IPS-18c (cell line): ENCODE data around the gene SPOCK1.
"Not testable (repeated sequence)": the region's sequence is repeated elsewhere in the genome, so short reads cannot be mapped to it uniquely, and the experiment has no call there.

Experiments
- H3K4me3 ChIP-seq: 2 replicates; pipeline ENCODE4 v1.7.0; 2013; ENCODE audit warnings: low read depth, mild to moderate bottlenecking, low read length, moderate library complexity; ENCODE audit not compliant: insufficient read depth
- H3K9me3 ChIP-seq: one replicate; pipeline ENCODE4 v1.6.1; 2013; ENCODE audit warnings: mild to moderate bottlenecking, low read length, moderate library complexity; ENCODE audit not compliant: control insufficient read depth, insufficient read depth

The SPOCK1 gene

GRCh38 chr5:137498736-137499505 is at the start of gene SPOCK1:
Gene SPOCK1, minus strand, starts transcription at chr5:137499326.
- Histone ChIP-seq H3K4me3 (peak within 1 kb of the TSS; percentile 68), H3K9me3 (no peaks in the 10 kb centered on the region)

GRCh38 chr5:137545956-137546355 is 46.8 kb upstream of the SPOCK1 start:
- Histone ChIP-seq H3K4me3 (no peak overlapping the region), H3K9me3 (no peaks in the 10 kb centered on the region)

GRCh38 chr5:137535449-137535848 is 36.3 kb upstream of the SPOCK1 start:
- not testable (repeated sequence) for H3K4me3 ChIP-seq, H3K9me3 ChIP-seq

- H3K9me3 ChIP-seq, result peaks cover 2% of the 10 kb centered on the region
- no peak overlapping the region for H3K4me3 ChIP-seq
These were observed 34.8 kb upstream of the SPOCK1 start for GRCh38 chr5:137533963-137534362.

GRCh38 chr5:137531266-137531665 is 32.1 kb upstream of the SPOCK1 start:
- peaks cover 2% of the 10 kb centered on the region for H3K9me3 ChIP-seq
- no peak overlapping the region for H3K4me3 ChIP-seq

GRCh38 chr5:137521246-137521645 is 22.1 kb upstream of the SPOCK1 start:
- no peaks in the 10 kb centered on the region for H3K9me3 ChIP-seq
- no peak overlapping the region for H3K4me3 ChIP-seq

GRCh38 chr5:137516961-137517360 is 17.8 kb upstream of the SPOCK1 start:
- H3K9me3 ChIP-seq, result no peaks in the 10 kb centered on the region
- no peak overlapping the region for H3K4me3 ChIP-seq

GRCh38 chr5:137516251-137516797 is 17.2 kb upstream of the SPOCK1 start:
- H3K9me3 ChIP-seq, result no peaks in the 10 kb centered on the region
- no peak overlapping the region for H3K4me3 ChIP-seq

- no peaks in the 10 kb centered on the region for H3K9me3 ChIP-seq
- H3K4me3 ChIP-seq, result no peak overlapping the region
These were observed 16.1 kb upstream of the SPOCK1 start for GRCh38 chr5:137515238-137515637.

GRCh38 chr5:137510671-137511070 is 11.5 kb upstream of the SPOCK1 start:
- no peak overlapping the region for H3K4me3 ChIP-seq

GRCh38 chr5:137507150-137507549 is 8.0 kb upstream of the SPOCK1 start:
- Histone ChIP-seq H3K9me3 (no peaks in the 10 kb centered on the region), H3K4me3 (no peak overlapping the region)

More at GRCh38 chr5:137510671-137511070, 11.5 kb upstream of the SPOCK1 start:
- no peaks in the 10 kb centered on the region for H3K9me3 ChIP-seq

- no peak overlapping the region for H3K4me3 ChIP-seq
- H3K9me3 ChIP-seq, result no peaks in the 10 kb centered on the region
These were observed 7.2 kb upstream of the SPOCK1 start for GRCh38 chr5:137506296-137506695.

- Histone ChIP-seq H3K9me3 (no peaks in the 10 kb centered on the region), H3K4me3 (no peak overlapping the region)
These were observed 5.8 kb upstream of the SPOCK1 start for GRCh38 chr5:137504916-137505315.

- Histone ChIP-seq H3K4me3 (no peak overlapping the region), H3K9me3 (no peaks in the 10 kb centered on the region)
These were observed 4.3 kb upstream of the SPOCK1 start for GRCh38 chr5:137503456-137503855.

- no peaks in the 10 kb centered on the region for H3K9me3 ChIP-seq
These were observed 3.5 kb upstream of the SPOCK1 start for GRCh38 chr5:137502632-137503031.

GRCh38 chr5:137501846-137502406 is 2.8 kb upstream of the SPOCK1 start:
- Histone ChIP-seq H3K9me3 (no peaks in the 10 kb centered on the region), H3K4me3 (no peak overlapping the region)

More at GRCh38 chr5:137502632-137503031, 3.5 kb upstream of the SPOCK1 start:
- no peak overlapping the region for H3K4me3 ChIP-seq

GRCh38 chr5:137501226-137501625 is 2.1 kb upstream of the SPOCK1 start:
- no peak overlapping the region for H3K4me3 ChIP-seq
- H3K9me3 ChIP-seq, result no peaks in the 10 kb centered on the region

- Histone ChIP-seq H3K4me3 (no peak overlapping the region), H3K9me3 (no peaks in the 10 kb centered on the region)
These were observed 1.6 kb upstream of the SPOCK1 start for GRCh38 chr5:137500615-137501225.
